Naive B cell (primary cell): ENCODE measurements around the gene HDAC8. TPM values are rescaled to one million over a fixed set of nuclear protein-coding genes. Genes with fewer than 3 reads are reported as not detected.
"Not testable (repeated sequence)": the region's sequence is repeated elsewhere in the genome, so short reads cannot be mapped to it uniquely, and the experiment has no call there.

Experiments used
- ATAC-seq, 2 donors: fragments of 150-1000 bp; cut with Tn5 transposase; 2 replicates each; pipeline ENCODE4 v1.10.0; 2021; ENCODE audit warnings: low read depth in 2 of 2, mild to moderate bottlenecking in 2 of 2, moderate library complexity in 2 of 2
- DNase-seq: peaks from one replicate; pipeline ENCODE4 v3.0.0; 2022
- H3K27ac Mint-ChIP-seq, 6 donors: one replicate each; pipeline ENCODE4 v1.8.0; 2020 to 2022; ENCODE audit warnings: mild to moderate bottlenecking in 6 of 6, mixed read lengths in 6 of 6, moderate library complexity in 5 of 6, inconsistent platforms in 2 of 6
- H3K27me3 Mint-ChIP-seq, 3 donors: one replicate each; pipeline ENCODE4 v1.8.0; 2021 to 2022; ENCODE audit warnings: mixed read lengths in 3 of 3, mild to moderate bottlenecking in 1 of 3
- H3K36me3 Mint-ChIP-seq, 2 donors: one replicate each; pipeline ENCODE4 v1.8.0; 2020 to 2022; ENCODE audit warnings: mixed read lengths in 2 of 2, inconsistent platforms in 1 of 2, mild to moderate bottlenecking in 1 of 2
- H3K4me1 Mint-ChIP-seq, 3 donors: one replicate each; pipeline ENCODE4 v1.8.0; 2020 to 2022; ENCODE audit warnings: mixed read lengths in 3 of 3, inconsistent platforms in 1 of 3, mild to moderate bottlenecking in 1 of 3, moderate library complexity in 1 of 3
- H3K4me3 Mint-ChIP-seq, 8 donors: one replicate each; pipeline ENCODE4 v1.8.0; 2020 to 2022; ENCODE audit warnings: mild to moderate bottlenecking in 8 of 8, mixed read lengths in 8 of 8, moderate library complexity in 8 of 8, inconsistent platforms in 2 of 8
- H3K9me3 Mint-ChIP-seq, 7 donors: one replicate each; pipeline ENCODE4 v1.8.0; 2020 to 2022; ENCODE audit warnings: mixed read lengths in 7 of 7, mild to moderate bottlenecking in 5 of 7, inconsistent platforms in 2 of 7, moderate library complexity in 1 of 7
- polyA plus RNA-seq, 6 donors: library from polyadenylated mRNA; unstranded; fragments of 300-500 nt; fragmentation: Illumina TruSeq; gene quantifications; one replicate each; pipeline ENCODE4 v1.2.3, GENCODE V29; 2021; ENCODE audit warnings: low read depth in 6 of 6

Gene HDAC8
- polyA plus RNA-seq, 6 donors from 2014 or later, result 15.9 to 32.6 (median 18.7) TPM

DNA sequence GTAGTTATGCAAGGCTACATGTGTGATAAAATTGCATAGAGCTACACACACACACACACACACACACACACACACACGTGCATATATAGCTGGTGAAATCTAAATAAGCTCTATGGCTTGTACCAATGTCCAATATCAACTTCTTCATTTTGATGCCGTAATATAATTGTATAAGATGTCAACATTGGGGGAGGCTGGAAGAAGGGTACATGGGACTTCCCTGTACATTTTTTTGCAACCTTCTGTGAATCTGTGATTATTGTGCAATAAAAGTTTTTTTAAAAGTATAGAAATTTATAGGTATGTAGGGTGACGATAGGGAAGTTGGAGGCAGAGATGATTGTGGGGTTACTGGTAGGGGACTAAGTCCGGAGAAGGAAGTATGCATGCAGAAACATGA, 105.5 kb downstream of the HDAC8 start:
- DNase-seq (no peak), ATAC-seq (no peak)
- no peak overlapping the region for H3K27ac Mint-ChIP-seq
- no peaks in the 10 kb centered on the region for H3K4me1 Mint-ChIP-seq
- H3K9me3 Mint-ChIP-seq, result peaks cover 0 to 5% (median 0%) of the 10 kb centered on the region in 7 donors
- peaks cover 8% of the 10 kb centered on the region in 2 donors for H3K36me3 Mint-ChIP-seq
- H3K4me3 Mint-ChIP-seq, result no peak overlapping the region
- no peaks in the 10 kb centered on the region for H3K27me3 Mint-ChIP-seq

DNA sequence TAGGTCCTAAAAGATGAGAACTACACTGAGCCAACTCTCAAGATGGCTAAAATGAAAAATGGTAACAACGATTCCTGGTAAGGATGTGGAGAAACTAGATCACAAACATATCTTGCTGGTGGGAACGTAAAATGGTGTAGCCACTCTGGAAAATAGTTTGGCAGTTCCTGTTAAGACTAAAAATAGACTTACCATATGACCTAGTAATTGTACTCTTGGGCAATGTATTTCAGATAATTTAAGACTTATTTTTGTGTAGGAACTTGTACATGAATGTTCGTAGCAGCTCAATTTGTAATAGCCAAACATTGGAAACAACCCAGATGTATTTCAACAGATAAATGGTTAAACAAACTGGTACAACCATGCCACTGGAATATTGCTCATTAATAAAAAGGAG, 106.2 kb downstream of the HDAC8 start:
- DNase-seq (no peak), ATAC-seq (no peak)
- H3K4me1 Mint-ChIP-seq, result no peaks in the 10 kb centered on the region
- peaks cover 8% of the 10 kb centered on the region in 2 donors for H3K36me3 Mint-ChIP-seq
- no peak overlapping the region for H3K27ac Mint-ChIP-seq
- no peaks in the 10 kb centered on the region for H3K27me3 Mint-ChIP-seq
- peaks cover 0 to 5% (median 0%) of the 10 kb centered on the region in 7 donors for H3K9me3 Mint-ChIP-seq
- H3K4me3 Mint-ChIP-seq, result no peak overlapping the region

DNA sequence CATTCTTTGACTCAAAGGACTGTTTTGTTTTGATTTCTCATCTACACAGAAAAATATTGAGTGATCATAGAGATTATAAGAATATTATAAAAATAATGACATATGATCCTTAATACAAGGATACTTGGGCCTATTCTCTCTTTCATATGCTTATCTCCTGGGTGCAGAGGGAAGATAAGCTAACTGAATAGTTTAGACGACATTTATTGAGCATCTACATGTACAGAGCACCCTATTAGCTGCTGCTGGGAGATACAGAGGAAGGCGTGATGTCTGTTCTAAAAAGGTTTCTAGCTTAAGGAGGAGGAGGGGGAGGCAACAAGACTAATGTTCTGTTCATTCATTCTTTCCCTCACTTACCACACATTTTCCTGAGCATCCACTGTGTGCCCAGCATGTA, 106.8 kb downstream of the HDAC8 start:
- H3K27me3 Mint-ChIP-seq, result no peaks in the 10 kb centered on the region
- H3K4me3 Mint-ChIP-seq, result no peak overlapping the region

DNA sequence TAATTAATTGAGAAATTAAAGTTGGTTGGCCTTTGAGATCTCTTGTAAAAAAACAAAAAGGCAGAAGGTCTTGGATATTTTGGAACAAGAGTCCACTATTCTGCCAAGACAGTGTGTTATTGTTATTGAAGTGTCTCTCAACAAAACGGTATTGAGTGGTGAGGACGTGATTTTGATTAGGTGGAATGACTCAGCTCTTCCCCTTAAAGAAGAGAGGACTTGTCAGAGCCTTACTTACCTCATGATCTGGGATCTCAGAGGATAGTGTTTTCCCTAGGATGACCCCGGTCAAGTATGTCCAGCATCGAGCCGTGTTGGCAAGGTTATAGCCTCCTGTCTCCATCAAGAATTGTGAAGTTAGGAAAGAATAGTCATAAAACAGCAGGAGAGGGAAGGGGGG, 110.9 kb downstream of the HDAC8 start:
- no peak overlapping the region for H3K27ac Mint-ChIP-seq
- H3K27me3 Mint-ChIP-seq, result no peaks in the 10 kb centered on the region
- no peak for ATAC-seq
- peaks cover 0 to 8% of the 10 kb centered on the region in 2 donors for H3K36me3 Mint-ChIP-seq
- H3K4me3 Mint-ChIP-seq, result no peak overlapping the region
- no peaks in the 10 kb centered on the region for H3K9me3 Mint-ChIP-seq
- H3K4me1 Mint-ChIP-seq, result no peaks in the 10 kb centered on the region
- no peak for DNase-seq

More for the DNA sequence above, 106.8 kb downstream of the HDAC8 start:
- no peak for DNase-seq
- H3K9me3 Mint-ChIP-seq, result peaks cover 0 to 5% (median 0%) of the 10 kb centered on the region in 7 donors
- peaks cover 8% of the 10 kb centered on the region in 2 donors for H3K36me3 Mint-ChIP-seq
- H3K27ac Mint-ChIP-seq, result no peak overlapping the region
- no peaks in the 10 kb centered on the region for H3K4me1 Mint-ChIP-seq
- no peak for ATAC-seq

DNA sequence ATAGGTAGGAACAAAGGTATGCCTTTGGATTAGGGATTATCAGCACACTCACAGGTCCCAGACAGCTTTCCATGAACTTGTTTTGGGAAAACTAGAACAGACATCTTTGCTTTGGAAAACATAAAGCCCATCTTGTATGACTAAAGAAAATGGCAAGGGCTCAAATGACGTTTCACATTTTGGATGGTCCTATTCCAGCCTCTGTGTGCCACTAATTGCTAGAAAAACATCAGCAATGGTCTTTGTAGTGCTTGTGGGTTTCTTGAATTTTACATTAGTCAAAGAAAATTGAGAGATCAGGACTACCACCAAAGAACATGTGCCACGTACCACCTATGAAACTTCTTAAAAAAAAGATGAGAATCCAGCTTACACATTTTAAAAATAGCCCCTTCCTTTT, 111.4 kb downstream of the HDAC8 start:
- Mint-ChIP-seq H3K27ac (no peak overlapping the region), H3K36me3 (peaks cover 0 to 8% of the 10 kb centered on the region in 2 donors), H3K9me3 (no peaks in the 10 kb centered on the region), H3K4me1 (no peaks in the 10 kb centered on the region), H3K4me3 (no peak overlapping the region), H3K27me3 (no peaks in the 10 kb centered on the region)
- no peak for ATAC-seq
- DNase-seq, result no peak

DNA sequence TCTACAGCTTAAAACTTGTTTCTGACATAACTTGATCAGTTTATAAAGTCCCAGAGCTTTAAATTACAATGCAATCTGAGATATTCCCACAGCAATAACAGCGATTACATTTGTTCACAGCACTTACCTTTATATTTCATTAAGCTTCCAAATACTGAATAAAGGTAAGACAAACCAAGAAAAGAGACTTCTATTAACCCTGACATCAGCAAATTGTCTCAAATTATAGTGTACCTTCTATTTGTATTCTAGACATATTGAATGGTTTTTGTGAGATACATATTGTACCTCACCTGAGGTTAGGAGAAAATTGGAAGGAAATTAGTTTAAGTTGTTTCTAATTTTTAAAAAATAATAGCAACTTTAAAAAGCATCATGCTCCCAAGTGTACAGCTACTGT, 111.9 kb downstream of the HDAC8 start:
- Mint-ChIP-seq H3K4me1 (no peaks in the 10 kb centered on the region), H3K9me3 (no peaks in the 10 kb centered on the region), H3K36me3 (peaks cover 0 to 8% of the 10 kb centered on the region in 2 donors), H3K27me3 (no peaks in the 10 kb centered on the region), H3K4me3 (no peak overlapping the region), H3K27ac (no peak overlapping the region)
- ATAC-seq (no peak), DNase-seq (no peak)

DNA sequence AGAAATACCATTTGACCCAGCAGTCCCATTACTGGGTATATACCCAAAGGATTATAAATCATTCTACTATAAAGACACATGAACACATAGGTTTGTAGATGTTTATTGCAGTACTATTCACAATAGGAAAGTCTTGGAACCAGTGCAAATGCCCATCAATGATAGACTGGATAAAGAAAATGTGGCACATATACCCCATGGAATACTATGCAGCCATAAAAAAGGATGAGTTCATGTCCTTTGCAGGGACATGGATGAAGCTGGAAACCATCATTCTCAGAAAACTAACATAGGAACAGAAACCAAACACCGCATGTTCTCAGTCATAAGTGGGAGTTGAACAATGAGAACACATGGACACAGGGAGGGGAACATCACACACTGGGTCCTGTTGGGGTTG, 123.6 kb downstream of the HDAC8 start:
- not testable (repeated sequence) for DNase-seq, ATAC-seq
- peaks cover 0 to 17% of the 10 kb centered on the region in 2 donors for H3K36me3 Mint-ChIP-seq

DNA sequence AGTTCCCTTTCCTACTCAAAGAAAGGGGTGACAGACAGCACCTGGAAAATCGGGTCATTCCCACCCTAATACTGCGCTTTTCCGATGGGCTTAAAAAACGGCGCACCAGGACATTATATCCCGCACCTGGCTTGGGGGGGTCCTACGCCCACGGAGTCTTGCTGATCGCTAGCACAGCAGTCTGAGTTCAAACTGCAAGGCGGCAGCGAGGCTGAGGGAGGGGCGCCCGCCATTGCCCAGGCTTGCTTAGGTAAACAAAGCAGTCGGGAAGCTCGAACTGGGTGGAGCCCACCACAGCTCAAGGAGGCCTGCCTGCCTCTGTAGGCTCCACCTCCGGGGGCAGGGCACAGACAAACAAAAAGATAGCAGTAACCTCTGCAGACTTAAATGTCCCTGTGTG, 131.9 kb downstream of the HDAC8 start:
- not testable (repeated sequence) for H3K27me3 Mint-ChIP-seq, ATAC-seq, H3K27ac Mint-ChIP-seq, DNase-seq, H3K4me1 Mint-ChIP-seq
- Mint-ChIP-seq H3K9me3 (peaks cover 8 to 33% (median 27%) of the 10 kb centered on the region in 7 donors), H3K36me3 (peaks cover 29 to 30% of the 10 kb centered on the region in 2 donors), H3K4me3 (peak overlapping the region in 1 of 8 donors; percentile 12)

More for the DNA sequence above, 123.6 kb downstream of the HDAC8 start:
- peaks cover 0 to 27% (median 13%) of the 10 kb centered on the region in 7 donors for H3K9me3 Mint-ChIP-seq
- H3K4me3 Mint-ChIP-seq, H3K27ac Mint-ChIP-seq, H3K4me1 Mint-ChIP-seq, H3K27me3 Mint-ChIP-seq: not testable (repeated sequence)

DNA sequence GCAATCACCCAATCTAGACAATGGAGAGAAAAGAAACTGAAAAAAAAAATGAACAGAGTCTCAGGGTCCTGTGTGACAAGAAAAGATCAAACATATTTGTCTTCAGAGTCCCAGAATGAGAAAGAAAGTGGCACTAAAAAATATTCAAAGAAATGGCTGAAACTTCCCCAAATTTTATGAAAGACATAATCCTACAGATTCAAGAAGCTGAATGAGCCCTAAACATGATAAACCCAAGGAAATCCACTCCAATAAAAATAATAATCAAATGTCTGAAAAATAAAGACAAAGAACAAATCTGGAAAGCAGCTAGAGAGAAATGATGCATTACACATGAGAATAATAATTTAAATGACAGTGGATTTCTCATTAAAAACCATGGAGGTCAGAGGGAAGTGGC, 136.6 kb downstream of the HDAC8 start:
- H3K36me3 Mint-ChIP-seq, result peaks cover 37 to 44% of the 10 kb centered on the region in 2 donors
- ATAC-seq (no peak), DNase-seq (no peak)
- no peaks in the 10 kb centered on the region for H3K4me1 Mint-ChIP-seq
- H3K27me3 Mint-ChIP-seq, result no peaks in the 10 kb centered on the region
- no peak overlapping the region for H3K27ac Mint-ChIP-seq
- no peak overlapping the region for H3K4me3 Mint-ChIP-seq
- peaks cover 12 to 41% (median 32%) of the 10 kb centered on the region in 7 donors for H3K9me3 Mint-ChIP-seq

DNA sequence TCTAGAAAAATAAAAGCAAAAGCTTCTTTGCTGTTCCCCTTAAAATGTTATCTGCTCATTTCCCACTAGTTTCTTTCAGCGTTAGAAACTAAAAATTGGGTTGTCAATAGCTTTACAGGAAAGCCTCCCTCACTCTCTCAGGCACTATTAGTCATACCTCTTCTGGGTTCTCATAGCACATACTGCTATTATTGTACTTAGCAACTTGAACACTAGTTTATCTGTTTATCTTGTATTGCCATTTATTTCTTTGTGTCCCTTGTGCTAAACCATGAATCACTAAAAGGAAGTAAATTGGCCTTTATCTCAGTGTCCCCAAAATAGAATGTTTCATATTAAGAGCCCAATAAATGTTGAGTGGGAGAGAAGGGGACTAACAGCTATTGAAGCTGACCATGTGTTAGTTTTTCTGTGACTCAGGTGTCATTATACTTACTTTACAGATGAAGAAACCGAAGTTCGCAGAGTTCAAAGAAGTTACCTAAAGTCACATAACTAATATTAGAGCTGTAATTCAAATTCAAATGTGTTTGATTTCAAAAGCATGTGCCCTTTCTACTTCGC, 142.2 kb downstream of the HDAC8 start:
- H3K4me1 Mint-ChIP-seq, result no peaks in the 10 kb centered on the region
- H3K27ac Mint-ChIP-seq, result no peak overlapping the region
- no peaks in the 10 kb centered on the region for H3K27me3 Mint-ChIP-seq
- peaks cover 0 to 21% (median 5%) of the 10 kb centered on the region in 7 donors for H3K9me3 Mint-ChIP-seq
- no peak overlapping the region for H3K4me3 Mint-ChIP-seq
- H3K36me3 Mint-ChIP-seq, result peaks cover 16 to 23% of the 10 kb centered on the region in 2 donors
- no peak for DNase-seq
- ATAC-seq, result no peak

DNA sequence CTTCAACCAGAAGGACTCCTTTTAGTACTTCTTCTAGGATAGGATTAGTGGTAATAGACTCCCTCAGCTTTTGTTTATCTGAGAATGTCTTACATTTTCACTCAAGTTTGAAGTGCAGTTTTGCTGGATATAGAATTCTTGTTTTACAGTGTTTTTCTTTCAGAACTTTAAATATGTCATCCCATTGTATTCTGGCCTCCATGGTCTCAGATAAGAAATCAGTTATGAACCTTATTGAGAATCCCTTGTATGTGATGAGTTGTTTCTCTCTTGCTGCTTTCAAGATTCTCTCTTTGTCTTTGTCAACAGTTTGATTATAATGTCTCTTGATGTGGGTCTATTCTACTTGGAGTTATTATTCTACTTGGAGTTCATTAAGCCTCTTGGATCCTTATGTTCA, 150.8 kb downstream of the HDAC8 start:
- no peaks in the 10 kb centered on the region for H3K4me1 Mint-ChIP-seq
- no peaks in the 10 kb centered on the region for H3K27me3 Mint-ChIP-seq
- no peak overlapping the region for H3K27ac Mint-ChIP-seq
- H3K36me3 Mint-ChIP-seq, result peaks cover 14 to 41% of the 10 kb centered on the region in 2 donors
- no peak for ATAC-seq
- peaks cover 9 to 69% (median 37%) of the 10 kb centered on the region in 7 donors for H3K9me3 Mint-ChIP-seq
- no peak overlapping the region for H3K4me3 Mint-ChIP-seq
- no peak for DNase-seq

DNA sequence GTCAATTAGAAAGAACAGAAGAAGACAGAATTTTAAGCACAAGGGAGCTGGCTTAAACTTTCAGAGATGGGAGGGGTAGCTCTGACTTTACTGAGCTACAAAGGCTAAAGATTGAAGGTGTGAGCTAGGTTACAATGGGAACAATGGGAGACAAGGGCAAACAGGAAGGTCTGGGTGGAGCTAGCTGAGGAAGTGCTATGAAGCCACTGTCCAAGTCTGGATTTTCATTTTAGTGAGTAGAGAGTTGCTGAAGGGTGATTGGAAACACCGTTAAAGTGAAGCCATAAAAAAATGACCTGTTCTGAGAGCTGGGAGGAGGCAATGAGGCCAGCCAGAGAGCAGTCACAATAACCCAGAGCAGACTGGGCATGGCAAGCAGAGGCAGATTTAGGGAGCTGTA, 162.7 kb downstream of the HDAC8 start:
- DNase-seq (no peak), ATAC-seq (no peak)
- Mint-ChIP-seq H3K27ac (no peak overlapping the region), H3K36me3 (peaks cover 11 to 26% of the 10 kb centered on the region in 2 donors), H3K4me3 (no peak overlapping the region), H3K27me3 (peaks cover 0 to 8% (median 0%) of the 10 kb centered on the region in 3 donors), H3K4me1 (no peaks in the 10 kb centered on the region), H3K9me3 (peaks cover 3 to 16% (median 10%) of the 10 kb centered on the region in 7 donors)

DNA sequence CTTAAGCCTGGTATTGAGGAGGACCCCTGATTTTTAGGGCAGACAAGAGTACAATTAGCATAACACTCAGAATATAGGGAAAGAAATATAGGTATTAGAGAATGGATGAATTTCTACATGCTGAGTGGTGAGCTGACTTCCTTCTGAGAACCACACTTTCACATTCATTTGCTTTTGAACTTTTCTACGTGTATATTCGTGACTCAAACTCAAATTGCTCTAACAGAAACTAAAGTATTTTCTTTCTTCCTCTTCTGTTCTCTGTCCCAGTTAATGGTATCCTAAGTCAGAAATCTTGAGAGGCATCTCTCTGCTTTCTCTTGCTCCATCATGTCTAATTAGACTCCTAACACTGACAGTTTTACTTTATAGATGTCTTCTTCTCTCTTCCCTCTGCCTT, 163.8 kb downstream of the HDAC8 start:
- Mint-ChIP-seq H3K36me3 (peaks cover 6 to 16% of the 10 kb centered on the region in 2 donors), H3K9me3 (peaks cover 3 to 10% (median 5%) of the 10 kb centered on the region in 7 donors), H3K4me1 (no peaks in the 10 kb centered on the region), H3K27ac (no peak overlapping the region), H3K4me3 (no peak overlapping the region), H3K27me3 (peaks cover 0 to 8% (median 0%) of the 10 kb centered on the region in 3 donors)
- DNase-seq (no peak), ATAC-seq (no peak)

DNA sequence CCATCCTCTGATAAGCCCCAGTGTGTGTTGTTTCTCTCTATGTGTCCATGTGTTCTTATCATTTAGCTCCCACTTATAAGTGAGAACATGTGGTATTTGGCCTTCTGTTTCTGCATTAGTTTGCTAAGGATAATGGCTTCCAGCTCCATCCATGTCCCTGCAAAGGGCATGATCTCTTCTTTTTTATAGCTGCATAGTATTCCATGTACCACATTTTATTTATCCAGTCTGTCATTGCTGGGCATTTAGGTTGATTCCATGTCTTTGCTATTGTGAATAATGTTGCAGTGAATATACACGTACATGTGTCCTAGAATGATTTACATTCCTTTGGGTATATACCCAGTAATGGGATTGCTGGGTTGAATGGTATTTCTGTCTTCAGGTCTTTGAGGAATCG, 167.5 kb downstream of the HDAC8 start:
- ATAC-seq, H3K27me3 Mint-ChIP-seq, H3K4me1 Mint-ChIP-seq, H3K27ac Mint-ChIP-seq, H3K4me3 Mint-ChIP-seq, H3K36me3 Mint-ChIP-seq, DNase-seq: not testable (repeated sequence)
- H3K9me3 Mint-ChIP-seq, result peaks cover 0 to 11% (median 3%) of the 10 kb centered on the region in 7 donors
